GM12878 (cell line): ENCODE measurements around the gene TNS4. TPM values are rescaled to one million over a fixed set of nuclear protein-coding genes. Genes with fewer than 3 reads are reported as not detected.

Experiments
- ATAC-seq: fragments of 200-7000 bp; cut with Tn5 transposase; 3 replicates; pipeline ENCODE4 v1.9.1; 2020; ENCODE audit warnings: mild to moderate bottlenecking, moderate library complexity
- BruUV-seq: library from RNA; stranded (reverse); fragments of 400-500 nt; replicated peaks from 2 replicates; lab custom pipeline; 2021; lab: Mats Ljungman, UMichigan
- CTCF ChIA-PET: fragments of 300-600 bp; sonication (Branson Sonifier 250); formaldehyde crosslinking; extraction: SDS; loops from one replicate; lab custom pipeline; 2021; ENCODE audit warnings: inconsistent platforms; lab: Yijun Ruan, JAX
- POLR2A ChIA-PET: fragments of 350-600 bp; formaldehyde crosslinking; extraction: SDS; loops from one replicate; lab custom pipeline; 2021; ENCODE audit warnings: inconsistent platforms; lab: Charles Lee
- RAD21 ChIA-PET: fragments of 300-600 bp; sonication (Branson Sonifier 250); formaldehyde crosslinking; loops from one replicate; lab custom pipeline; 2023; ENCODE audit warnings: antibody characterized with exemption; ENCODE audit not compliant: unreplicated experiment; lab: Charles Lee
- SMC1A ChIA-PET: fragments of 300-600 bp; sonication (Branson Sonifier 250); formaldehyde crosslinking; loops from one replicate; lab custom pipeline; 2023; ENCODE audit not compliant: unreplicated experiment, uncharacterized antibody; lab: Charles Lee
- DNase-seq: peaks from one replicate; pipeline ENCODE4 v3.0.0-alpha.2; 2011; ENCODE audit warnings: low read depth, low spot score
- FAIRE-seq: peaks from 3 replicates; lab custom pipeline; 2011; peaks lifted over from hg19 to GRCh38; lab: Jason Lieb, UNC
- H2AFZ ChIP-seq: 2 replicates; pipeline ENCODE4 v1.6.0; 2011; ENCODE audit warnings: low read depth, low read length, control low read depth; ENCODE audit not compliant: control insufficient read depth
- H3K27ac ChIP-seq: 2 replicates; pipeline ENCODE4 v1.5.1; 2011; ENCODE audit warnings: control low read depth; ENCODE audit not compliant: control insufficient read depth, insufficient read depth
- H3K27me3 ChIP-seq, 2 experiments: replicated peaks in 1 of 2; 2 replicates each; pipeline versions ENCODE4 v1.6.0 to v1.6.1; 2011; ENCODE audit warnings: low read length in 1 of 2; ENCODE audit not compliant: control insufficient read depth in 2 of 2, insufficient read depth in 2 of 2
- H3K36me3 ChIP-seq, 2 experiments: 2 replicates each; pipeline ENCODE4 v1.5.1; 2011; ENCODE audit warnings: low read length in 1 of 2; ENCODE audit not compliant: control insufficient read depth in 2 of 2, insufficient read depth in 2 of 2
- H3K4me1 ChIP-seq: 2 replicates; pipeline ENCODE4 v1.6.1; 2011; ENCODE audit warnings: mild to moderate bottlenecking, low read length, moderate library complexity, mixed read lengths; ENCODE audit not compliant: control insufficient read depth, insufficient read depth
- H3K4me2 ChIP-seq: 2 replicates; pipeline ENCODE4 v1.6.0; 2011; ENCODE audit warnings: control low read depth; ENCODE audit not compliant: control insufficient read depth, insufficient read depth
- H3K4me3 ChIP-seq: fragments of 200-600 bp; sonication (generic); 2 replicates; pipeline ENCODE4 v1.5.1; 2016
- H3K79me2 ChIP-seq: 2 replicates; pipeline ENCODE4 v1.6.0; 2011; ENCODE audit warnings: low read length; ENCODE audit not compliant: control insufficient read depth, insufficient read depth
- H3K9ac ChIP-seq: 2 replicates; pipeline ENCODE4 v1.8.0; 2011; ENCODE audit warnings: low read length, control low read depth, mixed read lengths; ENCODE audit not compliant: control insufficient read depth, insufficient read depth
- H3K9me3 ChIP-seq: replicated peaks from 3 replicates; pipeline ENCODE4 v1.5.1; 2011; ENCODE audit warnings: mild to moderate bottlenecking, low read length; ENCODE audit not compliant: control insufficient read depth, insufficient read depth
- H4K20me1 ChIP-seq: 2 replicates; pipeline ENCODE4 v1.6.0; 2011; ENCODE audit not compliant: control insufficient read depth, insufficient read depth
- CHD1 ChIP-seq: IDR thresholded peaks from 2 replicates; pipeline ENCODE4 v1.6.1; 2012; ENCODE audit warnings: low read depth, low read length, improper control_type of control experiment
- IRF3 ChIP-seq: fragments of 450-650 bp; IDR thresholded peaks from 2 replicates; pipeline ENCODE4 v1.6.1; 2014; ENCODE audit warnings: mild to moderate bottlenecking
- SKIL ChIP-seq: fragments of 450-650 bp; IDR thresholded peaks from 2 replicates; pipeline ENCODE4 v1.6.1; 2017; ENCODE audit warnings: mild to moderate bottlenecking, low read depth, inconsistent platforms; ENCODE audit not compliant: poor library complexity, severe bottlenecking
- WGBS: methylation state at CpG from one replicate; pipeline ENCODE4 v1.1.6; 2016; ENCODE audit warnings: low lambda C conversion rate; ENCODE audit not compliant: insufficient replicate concordance, insufficient coverage; ENCODE audit errors: missing lambda C conversion rate; 5-methylcytosine and 5-hydroxymethylcytosine counted together
- in situ Hi-C: fragments of 300-500 bp; cut with MboI; formaldehyde crosslinking; loops from 9 replicates; pipeline ENCODE4 v1.14.3; 2018; ENCODE audit warnings: mixed read lengths
- intact Hi-C: fragments of 100-400 bp; cut with micrococcal nuclease; formaldehyde crosslinking; loops from one replicate; pipeline ENCODE4 v1.14.2; 2022; ENCODE audit not compliant: unreplicated experiment
- polyA plus RNA-seq, 11 experiments: library from polyadenylated mRNA; depleted of rRNA in 4 of 11; unstranded in 6 of 11; stranded (reverse) in 5 of 11; fragments of >200 nt; fragmentation: Nextera tagmentation in 4 of 11; fragmentation: Illumina TruSeq in 1 of 11; extraction: Ambion mirVana in 4 of 11; extraction: Trizol in 1 of 11; gene quantifications; 1 replicate in 1 of 11; 2 replicates in 10 of 11; pipeline versions ENCODE4 v1.2.1 to v1.2.3, GENCODE V29; 2011 to 2016; ENCODE audit warnings: inconsistent platforms in 2 of 11, missing spikeins in 2 of 11, low read depth in 1 of 11
- total RNA-seq, 4 experiments: library from RNA; depleted of rRNA in 3 of 4; stranded (reverse); fragments of >200 nt in 3 of 4; fragmentation: Illumina TruSeq in 1 of 4; extraction: Trizol in 1 of 4; gene quantifications; 2 replicates each; pipeline versions ENCODE4 v1.2.1 to v1.2.3, GENCODE V29; 2013 to 2021

The TNS4 gene
- total and polyA plus RNA-seq, 10 of the 15 experiments (the other 5 are each of a cell fraction or from before 2014, with no cell fraction given) = 0.10 to 0.90 (median 0.68) TPM; not detected in 2

GRCh38 chr17:40538019-40538935, 36.9 kb upstream of the TNS4 start:
- no peak overlapping the region for H2AFZ ChIP-seq
- TF ChIP-seq CHD1 (0 out of 2 replicates have a peak, but pooled peaks have one; percentile 53), SKIL (peak; percentile 61), IRF3 (no peak)
- TF ChIP-seq, all 136 proteins: peak for 2
- no peaks in the 10 kb centered on the region for H3K9me3 ChIP-seq
- no peaks in the 10 kb centered on the region for H3K36me3 ChIP-seq
- FAIRE-seq (no peak), ATAC-seq (no peak), DNase-seq (no peak)
- WGBS = 74% methylated on average over 15 of the region's 15 CpGs
- in situ Hi-C loops = loop anchor here (5.0 to 25.0 kb wide), 2 partner anchors 101 to 231 kb away; partner anchors contain the start of genes IGFBP4 and RARA
- intact Hi-C loops = no loop called here
- RAD21 ChIA-PET = interaction anchor here (4.3 to 16.5 kb wide), 4 partner anchors 19 to 121 kb away, joined by 35 to 514 read pairs (median 106); partner anchors contain the start of genes CCR7 and TOP2A
- no peak overlapping the region for H3K4me2 ChIP-seq
- no TSS peak for BruUV-seq
- H3K79me2 ChIP-seq = no peaks in the 10 kb centered on the region
- no peak overlapping the region for H3K9ac ChIP-seq
- H3K4me1 ChIP-seq = peaks cover 65% of the 10 kb centered on the region
- SMC1A ChIA-PET = interaction anchor here (0.9 to 15.5 kb wide), 6 partner anchors 19 to 236 kb away, joined by 3 to 430 read pairs (median 4); partner anchors contain the start of genes CCR7 and TOP2A
- H3K4me3 ChIP-seq = no peak overlapping the region
- no peaks in the 10 kb centered on the region for H4K20me1 ChIP-seq
- POLR2A ChIA-PET = interaction anchor here (0.6 to 3.7 kb wide), 11 partner anchors 11 to 122 kb away, joined by 3 to 24 read pairs (median 3); partner anchors contain the start of gene TOP2A
- CTCF ChIA-PET = interaction anchor here (0.8 to 19.2 kb wide), 10 partner anchors 8 to 1124 kb away, joined by 3 to 318 read pairs (median 8); partner anchors contain the start of genes CCR7 and IGFBP4
- no peaks in the 10 kb centered on the region; a peak in 1 of 4 replicates for H3K27me3 ChIP-seq
- no peak overlapping the region for H3K27ac ChIP-seq
